Measurements from ENCODE around the gene HEPACAM.

DNA sequence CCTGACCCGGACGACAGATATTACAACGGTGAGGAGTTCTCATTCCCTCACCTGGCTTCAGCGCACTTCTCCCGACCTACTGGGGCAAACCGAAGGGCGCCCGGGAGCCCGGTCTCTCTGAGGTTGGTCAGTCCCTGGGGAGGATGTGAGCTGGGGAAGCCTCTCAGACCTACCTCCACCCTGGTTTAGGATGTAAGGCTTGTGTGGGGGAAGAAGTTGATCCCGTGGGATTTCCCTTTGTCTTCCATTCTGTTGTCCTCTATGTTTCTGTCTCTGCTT, 58.3 kb downstream of the HEPACAM start:
- TF ChIP-seq, protein P1, sequence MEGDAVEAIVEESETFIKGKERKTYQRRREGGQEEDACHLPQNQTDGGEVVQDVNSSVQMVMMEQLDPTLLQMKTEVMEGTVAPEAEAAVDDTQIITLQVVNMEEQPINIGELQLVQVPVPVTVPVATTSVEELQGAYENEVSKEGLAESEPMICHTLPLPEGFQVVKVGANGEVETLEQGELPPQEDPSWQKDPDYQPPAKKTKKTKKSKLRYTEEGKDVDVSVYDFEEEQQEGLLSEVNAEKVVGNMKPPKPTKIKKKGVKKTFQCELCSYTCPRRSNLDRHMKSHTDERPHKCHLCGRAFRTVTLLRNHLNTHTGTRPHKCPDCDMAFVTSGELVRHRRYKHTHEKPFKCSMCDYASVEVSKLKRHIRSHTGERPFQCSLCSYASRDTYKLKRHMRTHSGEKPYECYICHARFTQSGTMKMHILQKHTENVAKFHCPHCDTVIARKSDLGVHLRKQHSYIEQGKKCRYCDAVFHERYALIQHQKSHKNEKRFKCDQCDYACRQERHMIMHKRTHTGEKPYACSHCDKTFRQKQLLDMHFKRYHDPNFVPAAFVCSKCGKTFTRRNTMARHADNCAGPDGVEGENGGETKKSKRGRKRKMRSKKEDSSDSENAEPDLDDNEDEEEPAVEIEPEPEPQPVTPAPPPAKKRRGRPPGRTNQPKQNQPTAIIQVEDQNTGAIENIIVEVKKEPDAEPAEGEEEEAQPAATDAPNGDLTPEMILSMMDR (IDR thresholded peaks at IDR 0.05): no peak
- no peak for TF ChIP-seq POLR2A (IDR thresholded peaks at IDR 0.05)
